H1 (cell line): ENCODE results near the gene TUT7. TPM values are rescaled to one million over a fixed set of nuclear protein-coding genes. Genes with fewer than 3 reads are reported as not detected.

Experiments
- CTCF ChIA-PET: fragments of 300-600 bp; sonication (Branson Sonifier 250); formaldehyde crosslinking; loops from one replicate; lab custom pipeline; 2021; ENCODE audit not compliant: partially characterized antibody; lab: Charles Lee
- POLR2A ChIA-PET: fragments of 300-600 bp; sonication (Branson Sonifier 250); formaldehyde crosslinking; loops from one replicate; lab custom pipeline; 2021; ENCODE audit warnings: inconsistent platforms; ENCODE audit not compliant: partially characterized antibody; lab: Charles Lee
- DNase-seq, 2 experiments: peaks; one replicate each; pipeline versions ENCODE4 v3.0.0 to v3.0.0-alpha.2; 2010 to 2022; ENCODE audit warnings: low spot score in 2 of 2, low read depth in 1 of 2, mixed read lengths in 1 of 2
- FAIRE-seq: peaks from 2 replicates; lab custom pipeline; 2011; peaks lifted over from hg19 to GRCh38; lab: Jason Lieb, UNC
- H2AFZ ChIP-seq: 2 replicates; pipeline ENCODE4 v1.8.1; 2012; ENCODE audit warnings: low read length, inconsistent platforms
- H2AK5ac ChIP-seq: 2 replicates; pipeline ENCODE4 v1.6.1; 2013; ENCODE audit warnings: low read depth, low read length
- H2BK120ac ChIP-seq: replicated peaks from 2 replicates; pipeline ENCODE3; 2013; ENCODE audit warnings: low read depth, low read length, inconsistent platforms
- H2BK12ac ChIP-seq: 2 replicates; pipeline ENCODE4 v1.6.1; 2013; ENCODE audit warnings: low read depth, low read length
- H2BK15ac ChIP-seq: 2 replicates; pipeline ENCODE4 v1.6.1; 2013; ENCODE audit warnings: low read length
- H2BK20ac ChIP-seq: 2 replicates; pipeline ENCODE4 v1.6.1; 2013; ENCODE audit warnings: low read length
- H2BK5ac ChIP-seq: 2 replicates; pipeline ENCODE4 v1.6.1; 2013; ENCODE audit warnings: low read depth, low read length
- H3K14ac ChIP-seq: 2 replicates; pipeline ENCODE4 v1.6.1; 2013; ENCODE audit warnings: inconsistent platforms; ENCODE audit not compliant: insufficient read length
- H3K18ac ChIP-seq: 2 replicates; pipeline ENCODE4 v1.6.1; 2013; ENCODE audit warnings: low read length; ENCODE audit errors: extremely low read depth
- H3K23ac ChIP-seq: 2 replicates; pipeline ENCODE4 v1.6.1; 2013; ENCODE audit warnings: inconsistent platforms; ENCODE audit not compliant: insufficient read length
- H3K23me2 ChIP-seq: 2 replicates; pipeline ENCODE4 v1.6.1; 2013; ENCODE audit warnings: low read depth, low read length
- H3K27ac ChIP-seq: 2 replicates; pipeline ENCODE4 v1.6.1; 2011; ENCODE audit warnings: low read depth, low read length, inconsistent platforms
- H3K27me3 ChIP-seq, 4 experiments: replicated peaks in 1 of 4; 1 replicate in 1 of 4; 2 replicates in 3 of 4; pipeline versions ENCODE4 v1.6.1 to v1.8.1; 2011 to 2013; ENCODE audit warnings: low read length in 3 of 4, mild to moderate bottlenecking in 3 of 4, inconsistent platforms in 2 of 4, mixed read lengths in 2 of 4, moderate library complexity in 1 of 4; ENCODE audit not compliant: control insufficient read depth in 3 of 4, insufficient read depth in 3 of 4; ENCODE audit errors: extremely low read depth in 1 of 4
- H3K36me3 ChIP-seq, 4 experiments: 2 replicates each; pipeline versions ENCODE4 v1.6.1 to v1.8.1; 2011 to 2013; ENCODE audit warnings: mild to moderate bottlenecking in 4 of 4, low read length in 3 of 4, moderate library complexity in 2 of 4, control low read depth in 1 of 4, inconsistent platforms in 1 of 4; ENCODE audit not compliant: insufficient read depth in 4 of 4, control insufficient read depth in 2 of 4
- H3K4ac ChIP-seq: replicated peaks from 2 replicates; pipeline ENCODE3; 2013; ENCODE audit warnings: low read length, low read depth, mixed read lengths, inconsistent platforms; ENCODE audit not compliant: insufficient read length
- H3K4me1 ChIP-seq, 4 experiments: replicated peaks in 1 of 4; 1 replicate in 1 of 4; 2 replicates in 3 of 4; pipeline versions ENCODE4 v1.6.1 to v1.8.1; 2011 to 2013; ENCODE audit warnings: low read length in 3 of 4, inconsistent platforms in 2 of 4, mixed read lengths in 1 of 4; ENCODE audit not compliant: insufficient read depth in 4 of 4, control insufficient read depth in 3 of 4
- H3K4me2 ChIP-seq, 2 experiments: 2 replicates each; pipeline versions ENCODE4 v1.6.1 to v1.8.1; 2011 to 2013; ENCODE audit warnings: low read depth in 2 of 2, low read length in 2 of 2, control low read depth in 1 of 2, inconsistent platforms in 1 of 2, mild to moderate bottlenecking in 1 of 2; ENCODE audit not compliant: insufficient read depth in 1 of 2
- H3K4me3 ChIP-seq, 4 experiments: fragments of 200-600, 300-600 bp in 1 of 4; sonication (generic), shearing (Covaris generic), sonication (Bioruptor Twin) in 1 of 4; 2 replicates each; pipeline versions ENCODE4 v1.5.1 to v1.8.1; 2011 to 2016; ENCODE audit warnings: low read length in 4 of 4, low read depth in 3 of 4, control low read depth in 2 of 4, inconsistent platforms in 2 of 4, mild to moderate bottlenecking in 2 of 4, mixed read lengths in 1 of 4, moderate library complexity in 1 of 4; ENCODE audit not compliant: insufficient read depth in 2 of 4; ENCODE audit errors: extremely low read depth in 1 of 4
- H3K56ac ChIP-seq: replicated peaks from 2 replicates; pipeline ENCODE3; 2013; ENCODE audit warnings: low read depth, mild to moderate bottlenecking, mixed read lengths, low read length, inconsistent platforms; ENCODE audit not compliant: insufficient read length
- H3K79me1 ChIP-seq: 2 replicates; pipeline ENCODE4 v1.6.1; 2013; ENCODE audit warnings: low read depth, low read length, control low read depth
- H3K79me2 ChIP-seq, 2 experiments: 2 replicates each; pipeline versions ENCODE4 v1.6.1 to v1.8.1; 2012 to 2013; ENCODE audit warnings: low read length in 2 of 2, mild to moderate bottlenecking in 2 of 2, inconsistent platforms in 1 of 2; ENCODE audit not compliant: insufficient read depth in 2 of 2, control insufficient read depth in 1 of 2
- H3K9ac ChIP-seq, 4 experiments: replicated peaks in 1 of 4; 1 replicate in 1 of 4; 2 replicates in 3 of 4; pipeline versions ENCODE4 v1.6.1 to v1.8.1; 2011 to 2013; ENCODE audit warnings: low read depth in 3 of 4, low read length in 3 of 4, control low read depth in 2 of 4, mild to moderate bottlenecking in 2 of 4, moderate library complexity in 2 of 4, inconsistent platforms in 1 of 4; ENCODE audit errors: extremely low read depth in 1 of 4
- H3K9me3 ChIP-seq, 2 experiments: 2 replicates each; pipeline versions ENCODE4 v1.6.1 to v1.8.1; 2012 to 2013; ENCODE audit warnings: mild to moderate bottlenecking in 2 of 2, moderate library complexity in 2 of 2, control low read depth in 1 of 2, inconsistent platforms in 1 of 2, low read depth in 1 of 2, low read length in 1 of 2, mixed read lengths in 1 of 2; ENCODE audit not compliant: insufficient read depth in 2 of 2
- H4K20me1 ChIP-seq, 2 experiments: replicated peaks in 1 of 2; 2 replicates each; pipeline versions ENCODE3 to v1.8.1; 2011 to 2013; ENCODE audit warnings: inconsistent platforms in 2 of 2, low read length in 2 of 2, mild to moderate bottlenecking in 1 of 2; ENCODE audit not compliant: insufficient read depth in 2 of 2, control insufficient read depth in 1 of 2
- H4K5ac ChIP-seq: 2 replicates; pipeline ENCODE4 v1.6.1; 2013; ENCODE audit warnings: low read length, low read depth, mixed read lengths, inconsistent platforms; ENCODE audit not compliant: insufficient read length
- H4K8ac ChIP-seq: 2 replicates; pipeline ENCODE4 v1.8.0; 2013; ENCODE audit warnings: mild to moderate bottlenecking, moderate library complexity, low read length, inconsistent platforms; ENCODE audit not compliant: insufficient read depth; ENCODE audit errors: extremely low read depth
- H4K91ac ChIP-seq: replicated peaks from 2 replicates; pipeline ENCODE3; 2013; ENCODE audit warnings: low read length, mixed read lengths, inconsistent platforms; ENCODE audit not compliant: insufficient read length
- BCL11A ChIP-seq, 2 experiments: IDR thresholded peaks; one replicate each; pipeline ENCODE4 v1.6.1; 2011; ENCODE audit warnings: low read depth in 2 of 2, low read length in 2 of 2, mild to moderate bottlenecking in 2 of 2
- RAD21 ChIP-seq, 2 experiments: IDR thresholded peaks in 1 of 2; conservative IDR thresholded peaks in 1 of 2; 2 replicates each; pipeline ENCODE4 v1.6.1; 2011; ENCODE audit warnings: low read depth in 2 of 2, low read length in 2 of 2, improper control_type of control experiment in 1 of 2, inconsistent platforms in 1 of 2, mild to moderate bottlenecking in 1 of 2, moderate library complexity in 1 of 2
- TAF7 ChIP-seq: optimal IDR thresholded peaks from 2 replicates; pipeline ENCODE3; 2011; ENCODE audit warnings: low read depth, mild to moderate bottlenecking, inconsistent platforms, low read length, moderate library complexity, borderline replicate concordance
- WGBS, 2 experiments: shearing (Covaris generic) in 1 of 2; methylation state at CpG; one replicate each; pipeline versions ENCODE4 v1.1.6 to v1.1.7; 2013 to 2015; ENCODE audit warnings: low lambda C conversion rate in 2 of 2, mixed read lengths in 2 of 2, inconsistent platforms in 1 of 2, low coverage in 1 of 2, missing lambda C conversion rate in 1 of 2; ENCODE audit not compliant: insufficient replicate concordance in 2 of 2, insufficient coverage in 1 of 2, insufficient read length in 1 of 2; ENCODE audit errors: extremely low coverage in 1 of 2, missing lambda C conversion rate in 1 of 2; 5-methylcytosine and 5-hydroxymethylcytosine counted together
- polyA plus RNA-seq, 7 experiments: library from polyadenylated mRNA; depleted of rRNA in 3 of 7; stranded (reverse) in 5 of 7; unstranded in 2 of 7; fragments of >200 nt in 5 of 7; fragments of 200-250 nt in 2 of 7; gene quantifications; 1 replicate in 5 of 7; 2 replicates in 1 of 7; 4 replicates in 1 of 7; pipeline versions ENCODE4 v1.2.1 to v1.2.3, GENCODE V29; 2011 to 2013; ENCODE audit warnings: missing spikeins in 2 of 7, mixed read lengths in 2 of 7
- total RNA-seq: library from RNA; stranded (reverse); fragmentation: NEBNext Ultra II Directional; extraction: Animal tissue kit (Norgen Biotek cat#: 25700); gene quantifications from 2 replicates; pipeline ENCODE4 v1.2.1, GENCODE V29; 2021
- TF ChIP-seq, protein P1 (sequence below), 3 experiments: IDR thresholded peaks; 1 replicate in 2 of 3; 2 replicates in 1 of 3; pipeline versions ENCODE4 v1.5.1 to v1.6.1; 2011; ENCODE audit warnings: low read length in 3 of 3, mild to moderate bottlenecking in 3 of 3, inconsistent platforms in 2 of 3, low read depth in 1 of 3, moderate library complexity in 1 of 3; ENCODE audit not compliant: insufficient read depth in 1 of 3; ENCODE audit errors: control extremely low read depth in 1 of 3

The TUT7 gene
- total and polyA plus RNA-seq, 2 of the 8 experiments (the other 6 are each of a cell fraction or from before 2014, with no cell fraction given), result 4.8 to 19.3 TPM

DNA sequence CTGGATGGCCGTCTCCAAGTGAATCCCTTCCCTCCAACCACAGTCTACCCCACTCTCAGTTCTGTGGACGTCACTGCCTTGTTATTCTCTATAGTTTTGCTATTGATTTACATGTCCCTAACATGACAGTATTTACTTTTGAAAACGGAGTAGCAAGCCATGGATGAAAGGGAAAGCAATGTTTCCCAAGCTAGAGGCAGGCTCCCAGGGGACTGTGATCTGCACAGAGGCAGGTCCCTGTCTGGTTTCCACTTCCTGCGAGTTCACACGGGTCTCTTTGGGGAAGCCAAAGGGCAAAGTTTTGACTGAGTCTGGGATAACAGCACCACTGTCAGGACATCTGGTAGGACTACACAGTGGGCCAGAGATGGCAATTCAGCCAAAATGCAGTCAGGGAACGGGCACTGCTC, 107.5 kb downstream of the TUT7 start:
- H2BK5ac ChIP-seq, result no peak overlapping the region
- no peak overlapping the region for H4K91ac ChIP-seq
- H2BK15ac ChIP-seq, result no peak overlapping the region
- H3K18ac ChIP-seq, result no peak overlapping the region
- H3K9me3 ChIP-seq, result no peaks in the 10 kb centered on the region
- H4K20me1 ChIP-seq, result no peaks in the 10 kb centered on the region
- no peak overlapping the region for H3K9ac ChIP-seq
- H2BK12ac ChIP-seq, result no peak overlapping the region
- no peak overlapping the region for H4K5ac ChIP-seq
- H3K4ac ChIP-seq, result no peak overlapping the region
- no peak overlapping the region for H3K14ac ChIP-seq
- no peaks in the 10 kb centered on the region; a peak in 2 of 7 replicates for H3K4me1 ChIP-seq
- H2AK5ac ChIP-seq, result no peak overlapping the region
- CTCF ChIA-PET, result interaction anchor here (0.9 to 3.6 kb wide), 7 partner anchors 11 to 229 kb away, joined by 3 to 16 read pairs (median 5); partner anchors contain the start of gene C9orf153
- H3K23ac ChIP-seq, result no peak overlapping the region
- DNase-seq (no peak), FAIRE-seq (peak; percentile 36)
- H3K23me2 ChIP-seq, result no peaks in the 10 kb centered on the region; the same call in 1 of the 2 replicates
- H3K36me3 ChIP-seq, result no peaks in the 10 kb centered on the region
- 82% methylated on average over 6 of the region's 6 CpGs; no CpG with 5 or more reads in 1 of the 2 experiments for WGBS, 2 experiments
- POLR2A ChIA-PET, result interaction anchor here (0.6 to 1.2 kb wide), 2 partner anchors 15 to 170 kb away, joined by 3 read pairs; no protein-coding TSS in a partner anchor
- no peak overlapping the region for H2BK120ac ChIP-seq
- H3K4me3 ChIP-seq, result no peak overlapping the region
- no peak overlapping the region for H3K4me2 ChIP-seq
- no peaks in the 10 kb centered on the region for H3K27me3 ChIP-seq
- no peaks in the 10 kb centered on the region for H3K79me1 ChIP-seq
- no peaks in the 10 kb centered on the region for H3K79me2 ChIP-seq
- no peak overlapping the region for H4K8ac ChIP-seq
- H2AFZ ChIP-seq, result peak overlapping the region; percentile 74; the same call in 1 of the 2 replicates
- no peak for TF ChIP-seq BCL11A (IDR thresholded peaks at IDR 0.05; ENCODE audit: low read depth in 2 of 2, low read length in 2 of 2)
- TF ChIP-seq, protein P1, sequence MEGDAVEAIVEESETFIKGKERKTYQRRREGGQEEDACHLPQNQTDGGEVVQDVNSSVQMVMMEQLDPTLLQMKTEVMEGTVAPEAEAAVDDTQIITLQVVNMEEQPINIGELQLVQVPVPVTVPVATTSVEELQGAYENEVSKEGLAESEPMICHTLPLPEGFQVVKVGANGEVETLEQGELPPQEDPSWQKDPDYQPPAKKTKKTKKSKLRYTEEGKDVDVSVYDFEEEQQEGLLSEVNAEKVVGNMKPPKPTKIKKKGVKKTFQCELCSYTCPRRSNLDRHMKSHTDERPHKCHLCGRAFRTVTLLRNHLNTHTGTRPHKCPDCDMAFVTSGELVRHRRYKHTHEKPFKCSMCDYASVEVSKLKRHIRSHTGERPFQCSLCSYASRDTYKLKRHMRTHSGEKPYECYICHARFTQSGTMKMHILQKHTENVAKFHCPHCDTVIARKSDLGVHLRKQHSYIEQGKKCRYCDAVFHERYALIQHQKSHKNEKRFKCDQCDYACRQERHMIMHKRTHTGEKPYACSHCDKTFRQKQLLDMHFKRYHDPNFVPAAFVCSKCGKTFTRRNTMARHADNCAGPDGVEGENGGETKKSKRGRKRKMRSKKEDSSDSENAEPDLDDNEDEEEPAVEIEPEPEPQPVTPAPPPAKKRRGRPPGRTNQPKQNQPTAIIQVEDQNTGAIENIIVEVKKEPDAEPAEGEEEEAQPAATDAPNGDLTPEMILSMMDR (IDR thresholded peaks at IDR 0.05; ENCODE audit: control extremely low read depth in 1 of 3, insufficient read depth in 1 of 3, low read depth in 1 of 3, low read length in 3 of 3), result peak; percentile 27 to 46 (median 44)
- TF ChIP-seq TAF7, result no peak
- peak; percentile 62 to 75 for TF ChIP-seq RAD21 (IDR thresholded peaks at IDR 0.05 in 1 of 2, conservative IDR thresholded peaks at IDR 0.05 in 1 of 2; ENCODE audit: low read depth in 2 of 2, low read length in 2 of 2)
- H3K27ac ChIP-seq, result no peak overlapping the region
- H3K56ac ChIP-seq, result no peak overlapping the region
- H2BK20ac ChIP-seq, result no peak overlapping the region
